Measurements from ENCODE around the gene CTNND2. TPM values are rescaled to one million over a fixed set of nuclear protein-coding genes. Genes with fewer than 3 reads are reported as not detected.

The CTNND2 gene
- polyA plus RNA-seq, 1 of the 3 experiments (the other 2 are of a cell fraction) = not detected

DNA sequence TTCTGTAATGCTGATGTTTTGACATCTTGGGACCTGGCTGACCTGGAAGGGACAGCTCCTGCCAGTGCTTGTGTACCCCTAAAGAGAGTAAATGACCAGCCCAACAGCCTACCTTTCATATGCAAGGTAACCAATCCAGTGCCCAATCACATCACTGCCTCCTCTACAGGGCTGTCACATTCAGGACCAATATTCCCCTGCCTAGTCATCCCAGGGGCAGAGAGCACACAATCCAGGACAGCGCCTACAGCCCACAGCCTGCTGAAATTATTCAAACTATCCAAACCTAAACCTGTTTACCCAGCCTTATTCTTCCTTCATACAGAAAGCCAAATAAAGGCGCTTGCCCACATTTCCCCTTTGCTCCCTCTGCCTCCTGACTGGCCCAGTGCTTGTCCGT is 284.1 kb downstream of the CTNND2 start (continued):
- TF ChIP-seq, protein P1, sequence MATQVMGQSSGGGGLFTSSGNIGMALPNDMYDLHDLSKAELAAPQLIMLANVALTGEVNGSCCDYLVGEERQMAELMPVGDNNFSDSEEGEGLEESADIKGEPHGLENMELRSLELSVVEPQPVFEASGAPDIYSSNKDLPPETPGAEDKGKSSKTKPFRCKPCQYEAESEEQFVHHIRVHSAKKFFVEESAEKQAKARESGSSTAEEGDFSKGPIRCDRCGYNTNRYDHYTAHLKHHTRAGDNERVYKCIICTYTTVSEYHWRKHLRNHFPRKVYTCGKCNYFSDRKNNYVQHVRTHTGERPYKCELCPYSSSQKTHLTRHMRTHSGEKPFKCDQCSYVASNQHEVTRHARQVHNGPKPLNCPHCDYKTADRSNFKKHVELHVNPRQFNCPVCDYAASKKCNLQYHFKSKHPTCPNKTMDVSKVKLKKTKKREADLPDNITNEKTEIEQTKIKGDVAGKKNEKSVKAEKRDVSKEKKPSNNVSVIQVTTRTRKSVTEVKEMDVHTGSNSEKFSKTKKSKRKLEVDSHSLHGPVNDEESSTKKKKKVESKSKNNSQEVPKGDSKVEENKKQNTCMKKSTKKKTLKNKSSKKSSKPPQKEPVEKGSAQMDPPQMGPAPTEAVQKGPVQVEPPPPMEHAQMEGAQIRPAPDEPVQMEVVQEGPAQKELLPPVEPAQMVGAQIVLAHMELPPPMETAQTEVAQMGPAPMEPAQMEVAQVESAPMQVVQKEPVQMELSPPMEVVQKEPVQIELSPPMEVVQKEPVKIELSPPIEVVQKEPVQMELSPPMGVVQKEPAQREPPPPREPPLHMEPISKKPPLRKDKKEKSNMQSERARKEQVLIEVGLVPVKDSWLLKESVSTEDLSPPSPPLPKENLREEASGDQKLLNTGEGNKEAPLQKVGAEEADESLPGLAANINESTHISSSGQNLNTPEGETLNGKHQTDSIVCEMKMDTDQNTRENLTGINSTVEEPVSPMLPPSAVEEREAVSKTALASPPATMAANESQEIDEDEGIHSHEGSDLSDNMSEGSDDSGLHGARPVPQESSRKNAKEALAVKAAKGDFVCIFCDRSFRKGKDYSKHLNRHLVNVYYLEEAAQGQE (IDR thresholded peaks at IDR 0.05; ENCODE audit: low read depth, low read length) = no peak
- TF ChIP-seq GABPA (IDR thresholded peaks at IDR 0.05; ENCODE audit: low read depth) = no peak
- TF ChIP-seq NFIC (IDR thresholded peaks at IDR 0.05; ENCODE audit: borderline replicate concordance) = no peak
- TF ChIP-seq, protein P2, sequence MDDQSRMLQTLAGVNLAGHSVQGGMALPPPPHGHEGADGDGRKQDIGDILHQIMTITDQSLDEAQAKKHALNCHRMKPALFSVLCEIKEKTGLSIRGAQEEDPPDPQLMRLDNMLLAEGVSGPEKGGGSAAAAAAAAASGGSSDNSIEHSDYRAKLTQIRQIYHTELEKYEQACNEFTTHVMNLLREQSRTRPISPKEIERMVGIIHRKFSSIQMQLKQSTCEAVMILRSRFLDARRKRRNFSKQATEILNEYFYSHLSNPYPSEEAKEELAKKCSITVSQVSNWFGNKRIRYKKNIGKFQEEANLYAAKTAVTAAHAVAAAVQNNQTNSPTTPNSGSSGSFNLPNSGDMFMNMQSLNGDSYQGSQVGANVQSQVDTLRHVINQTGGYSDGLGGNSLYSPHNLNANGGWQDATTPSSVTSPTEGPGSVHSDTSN (IDR thresholded peaks at IDR 0.05) = no peak
- TF ChIP-seq YY1 (IDR thresholded peaks at IDR 0.05; ENCODE audit: low read depth) = no peak
- TF ChIP-seq RXRA (IDR thresholded peaks at IDR 0.05; ENCODE audit: borderline replicate concordance, low read depth) = no peak

DNA sequence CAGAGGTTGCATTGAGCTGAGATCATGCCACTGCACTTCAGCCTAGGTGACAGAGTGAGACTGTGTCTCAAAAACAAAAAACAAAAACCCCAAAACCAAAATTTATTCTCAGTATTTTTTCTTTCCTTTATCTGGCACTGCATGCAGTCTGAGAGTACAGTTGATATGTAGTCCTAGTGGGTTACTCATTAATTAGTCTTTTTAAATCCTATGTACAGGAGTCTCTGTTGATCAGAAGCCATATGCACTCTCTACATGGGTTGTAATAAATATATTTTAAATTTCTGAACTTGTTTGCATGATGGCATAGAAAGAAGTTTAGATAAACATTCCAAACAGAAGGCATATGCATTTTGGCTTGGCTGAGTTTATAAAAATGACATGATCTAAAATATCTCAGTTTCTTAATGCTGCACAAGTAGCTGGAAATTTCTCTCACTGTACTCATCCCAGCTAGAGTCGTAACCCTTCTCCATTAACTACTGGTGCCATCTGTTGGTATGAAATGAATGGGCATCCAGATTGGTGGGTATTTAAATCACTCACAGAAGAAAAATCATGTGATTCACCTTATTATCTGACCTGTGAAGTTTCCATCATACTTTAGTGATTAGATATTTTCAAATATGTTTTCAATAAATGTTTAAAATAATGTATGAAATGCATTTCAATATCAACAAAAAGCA is 284.8 kb downstream of the CTNND2 start:
- Histone ChIP-seq H3K27me3 (ENCODE audit: insufficient read depth) (no peaks in the 10 kb centered on the region), H3K4me1 (ENCODE audit: control insufficient read depth in 1 of 2, insufficient read depth in 2 of 2, low read depth in 1 of 2, low read length in 1 of 2) (no peaks in the 10 kb centered on the region), H3K9me3 (no peaks in the 10 kb centered on the region), H3K9ac (no peak overlapping the region), H3K4me3 (ENCODE audit: low read depth in 2 of 2, low read length in 1 of 2) (no peak overlapping the region), H2AFZ (ENCODE audit: low read depth) (no peak overlapping the region), H4K20me1 (ENCODE audit: insufficient read depth) (no peaks in the 10 kb centered on the region), H3K27ac (ENCODE audit: low read depth in 2 of 2, low read length in 1 of 2) (no peak overlapping the region), H3K79me2 (ENCODE audit: insufficient read depth) (no peaks in the 10 kb centered on the region), H3K4me2 (no peak overlapping the region), H3K9me2 (no peaks in the 10 kb centered on the region), H3F3A (replicated peaks; ENCODE audit: insufficient read depth) (no peaks in the 10 kb centered on the region), H3K36me3 (replicated peaks in 1 of 2; ENCODE audit: control insufficient read depth in 1 of 2, insufficient read depth in 2 of 2, low read length in 1 of 2) (no peaks in the 10 kb centered on the region)
- 0% methylated on average over 1 of the region's 1 CpG for WGBS (ENCODE audit: low lambda C conversion rate)
- ChIA-PET POLR2A (no interaction called here), CTCF (interaction anchor here (1.3 kb wide), 1 partner anchor 351 kb away, joined by 3 read pairs; no protein-coding TSS in a partner anchor)
- DNase-seq = no peak
- TF ChIP-seq, protein P3, sequence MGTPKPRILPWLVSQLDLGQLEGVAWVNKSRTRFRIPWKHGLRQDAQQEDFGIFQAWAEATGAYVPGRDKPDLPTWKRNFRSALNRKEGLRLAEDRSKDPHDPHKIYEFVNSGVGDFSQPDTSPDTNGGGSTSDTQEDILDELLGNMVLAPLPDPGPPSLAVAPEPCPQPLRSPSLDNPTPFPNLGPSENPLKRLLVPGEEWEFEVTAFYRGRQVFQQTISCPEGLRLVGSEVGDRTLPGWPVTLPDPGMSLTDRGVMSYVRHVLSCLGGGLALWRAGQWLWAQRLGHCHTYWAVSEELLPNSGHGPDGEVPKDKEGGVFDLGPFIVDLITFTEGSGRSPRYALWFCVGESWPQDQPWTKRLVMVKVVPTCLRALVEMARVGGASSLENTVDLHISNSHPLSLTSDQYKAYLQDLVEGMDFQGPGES (IDR thresholded peaks at IDR 0.05; ENCODE audit: low read depth, low read length) = no peak
- no peak for TF ChIP-seq TAF1 (IDR thresholded peaks at IDR 0.05; ENCODE audit: borderline replicate concordance, low read depth, low read length)
- no peak for TF ChIP-seq GATA2 (CRISPR knock-in tag; IDR thresholded peaks at IDR 0.05)
- TF ChIP-seq, protein P4, sequence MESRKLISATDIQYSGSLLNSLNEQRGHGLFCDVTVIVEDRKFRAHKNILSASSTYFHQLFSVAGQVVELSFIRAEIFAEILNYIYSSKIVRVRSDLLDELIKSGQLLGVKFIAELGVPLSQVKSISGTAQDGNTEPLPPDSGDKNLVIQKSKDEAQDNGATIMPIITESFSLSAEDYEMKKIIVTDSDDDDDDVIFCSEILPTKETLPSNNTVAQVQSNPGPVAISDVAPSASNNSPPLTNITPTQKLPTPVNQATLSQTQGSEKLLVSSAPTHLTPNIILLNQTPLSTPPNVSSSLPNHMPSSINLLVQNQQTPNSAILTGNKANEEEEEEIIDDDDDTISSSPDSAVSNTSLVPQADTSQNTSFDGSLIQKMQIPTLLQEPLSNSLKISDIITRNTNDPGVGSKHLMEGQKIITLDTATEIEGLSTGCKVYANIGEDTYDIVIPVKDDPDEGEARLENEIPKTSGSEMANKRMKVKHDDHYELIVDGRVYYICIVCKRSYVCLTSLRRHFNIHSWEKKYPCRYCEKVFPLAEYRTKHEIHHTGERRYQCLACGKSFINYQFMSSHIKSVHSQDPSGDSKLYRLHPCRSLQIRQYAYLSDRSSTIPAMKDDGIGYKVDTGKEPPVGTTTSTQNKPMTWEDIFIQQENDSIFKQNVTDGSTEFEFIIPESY (IDR thresholded peaks at IDR 0.05; ENCODE audit: borderline replicate concordance, low read depth) = no peak
- TF ChIP-seq NRF1 (IDR thresholded peaks at IDR 0.05; ENCODE audit: low read depth, low read length) = no peak
- TF ChIP-seq RFX5 (IDR thresholded peaks at IDR 0.05; ENCODE audit: low read length) = no peak
- TF ChIP-seq, protein P5, sequence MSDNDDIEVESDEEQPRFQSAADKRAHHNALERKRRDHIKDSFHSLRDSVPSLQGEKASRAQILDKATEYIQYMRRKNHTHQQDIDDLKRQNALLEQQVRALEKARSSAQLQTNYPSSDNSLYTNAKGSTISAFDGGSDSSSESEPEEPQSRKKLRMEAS (IDR thresholded peaks at IDR 0.05; ENCODE audit: low read depth) = no peak
- TF ChIP-seq, protein P6, sequence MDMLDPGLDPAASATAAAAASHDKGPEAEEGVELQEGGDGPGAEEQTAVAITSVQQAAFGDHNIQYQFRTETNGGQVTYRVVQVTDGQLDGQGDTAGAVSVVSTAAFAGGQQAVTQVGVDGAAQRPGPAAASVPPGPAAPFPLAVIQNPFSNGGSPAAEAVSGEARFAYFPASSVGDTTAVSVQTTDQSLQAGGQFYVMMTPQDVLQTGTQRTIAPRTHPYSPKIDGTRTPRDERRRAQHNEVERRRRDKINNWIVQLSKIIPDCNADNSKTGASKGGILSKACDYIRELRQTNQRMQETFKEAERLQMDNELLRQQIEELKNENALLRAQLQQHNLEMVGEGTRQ (IDR thresholded peaks at IDR 0.05; ENCODE audit: borderline replicate concordance, low read depth, low read length) = no peak
- TF ChIP-seq RCOR1 (IDR thresholded peaks at IDR 0.05; ENCODE audit: low read length) = no peak
- TF ChIP-seq RAD21 (IDR thresholded peaks at IDR 0.05; ENCODE audit: low read length) = peak; percentile 41; the same call in 1 of the 2 replicates
- no peak for TF ChIP-seq YY1 (IDR thresholded peaks at IDR 0.05; ENCODE audit: low read depth)
- TF ChIP-seq SMC3 (IDR thresholded peaks at IDR 0.05; ENCODE audit: low read depth, low read length) = no peak
- no peak for TF ChIP-seq FOXJ3 (CRISPR knock-in tag; IDR thresholded peaks at IDR 0.05)
- TF ChIP-seq, protein P7, sequence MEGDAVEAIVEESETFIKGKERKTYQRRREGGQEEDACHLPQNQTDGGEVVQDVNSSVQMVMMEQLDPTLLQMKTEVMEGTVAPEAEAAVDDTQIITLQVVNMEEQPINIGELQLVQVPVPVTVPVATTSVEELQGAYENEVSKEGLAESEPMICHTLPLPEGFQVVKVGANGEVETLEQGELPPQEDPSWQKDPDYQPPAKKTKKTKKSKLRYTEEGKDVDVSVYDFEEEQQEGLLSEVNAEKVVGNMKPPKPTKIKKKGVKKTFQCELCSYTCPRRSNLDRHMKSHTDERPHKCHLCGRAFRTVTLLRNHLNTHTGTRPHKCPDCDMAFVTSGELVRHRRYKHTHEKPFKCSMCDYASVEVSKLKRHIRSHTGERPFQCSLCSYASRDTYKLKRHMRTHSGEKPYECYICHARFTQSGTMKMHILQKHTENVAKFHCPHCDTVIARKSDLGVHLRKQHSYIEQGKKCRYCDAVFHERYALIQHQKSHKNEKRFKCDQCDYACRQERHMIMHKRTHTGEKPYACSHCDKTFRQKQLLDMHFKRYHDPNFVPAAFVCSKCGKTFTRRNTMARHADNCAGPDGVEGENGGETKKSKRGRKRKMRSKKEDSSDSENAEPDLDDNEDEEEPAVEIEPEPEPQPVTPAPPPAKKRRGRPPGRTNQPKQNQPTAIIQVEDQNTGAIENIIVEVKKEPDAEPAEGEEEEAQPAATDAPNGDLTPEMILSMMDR (IDR thresholded peaks at IDR 0.05) = peak; percentile 38
- no peak for TF ChIP-seq SIN3A (IDR thresholded peaks at IDR 0.05; ENCODE audit: borderline replicate concordance, low read depth, low read length)

Measured in SK-N-SH (cell line).